Duodenal mucosa (tissue), 2 donors: ENCODE data around the gene RAD51AP1.
A peak's percentile ranks its signal among the peaks of the same experiment; 100 is the strongest.

Source experiments
- H3K27ac ChIP-seq: one replicate; pipeline ENCODE4 v1.7.0; 2013; ENCODE audit warnings: low read depth, low read length
- H3K27me3 ChIP-seq, 2 donors: one replicate each; pipeline ENCODE4 v1.7.0; 2013; ENCODE audit warnings: low read length in 2 of 2, control low read depth in 1 of 2; ENCODE audit not compliant: insufficient read depth in 2 of 2, control insufficient read depth in 1 of 2
- H3K36me3 ChIP-seq, 2 donors: one replicate each; pipeline ENCODE4 v1.7.0; 2013; ENCODE audit warnings: low read length in 2 of 2, control low read depth in 1 of 2; ENCODE audit not compliant: insufficient read depth in 2 of 2, control insufficient read depth in 1 of 2
- H3K4me1 ChIP-seq, 2 donors: one replicate each; pipeline ENCODE4 v1.7.0; 2013; ENCODE audit warnings: low read length in 2 of 2, control low read depth in 1 of 2; ENCODE audit not compliant: insufficient read depth in 2 of 2, control insufficient read depth in 1 of 2
- H3K4me3 ChIP-seq, 2 donors: one replicate each; pipeline ENCODE4 v1.7.0; 2013; ENCODE audit warnings: low read length in 2 of 2, low read depth in 1 of 2
- H3K9ac ChIP-seq, 2 donors: one replicate each; pipeline ENCODE4 v1.7.0; 2013; ENCODE audit warnings: low read length in 2 of 2, low read depth in 1 of 2
- H3K9me3 ChIP-seq, 2 donors: one replicate each; pipeline ENCODE4 v1.7.0; 2013; ENCODE audit warnings: low read length in 2 of 2, control low read depth in 1 of 2; ENCODE audit not compliant: control insufficient read depth in 1 of 2

Gene RAD51AP1

GRCh38 chr12:4545195-4545594 lies 6.5 kb downstream of the RAD51AP1 start:
- no peak overlapping the region for H3K9ac ChIP-seq
- no peaks in the 10 kb centered on the region for H3K36me3 ChIP-seq

GRCh38 chr12:4552191-4552590 lies 13.5 kb downstream of the RAD51AP1 start:
- Histone ChIP-seq H3K4me3 (no peak overlapping the region), H3K27ac (no peak overlapping the region), H3K36me3 (no peaks in the 10 kb centered on the region), H3K9me3 (no peaks in the 10 kb centered on the region), H3K27me3 (no peaks in the 10 kb centered on the region), H3K9ac (no peak overlapping the region), H3K4me1 (no peaks in the 10 kb centered on the region)

More at GRCh38 chr12:4545195-4545594, 6.5 kb downstream of the RAD51AP1 start:
- Histone ChIP-seq H3K9me3 (no peaks in the 10 kb centered on the region), H3K27me3 (no peaks in the 10 kb centered on the region), H3K27ac (no peak overlapping the region), H3K4me3 (no peak overlapping the region), H3K4me1 (no peaks in the 10 kb centered on the region)

- Histone ChIP-seq H3K27ac (no peak overlapping the region), H3K4me3 (no peak overlapping the region), H3K9me3 (no peaks in the 10 kb centered on the region), H3K9ac (no peak overlapping the region), H3K4me1 (no peaks in the 10 kb centered on the region), H3K36me3 (no peaks in the 10 kb centered on the region), H3K27me3 (no peaks in the 10 kb centered on the region)
Measured at GRCh38 chr12:4553943-4554342, 15.3 kb downstream of the RAD51AP1 start.

DNA sequence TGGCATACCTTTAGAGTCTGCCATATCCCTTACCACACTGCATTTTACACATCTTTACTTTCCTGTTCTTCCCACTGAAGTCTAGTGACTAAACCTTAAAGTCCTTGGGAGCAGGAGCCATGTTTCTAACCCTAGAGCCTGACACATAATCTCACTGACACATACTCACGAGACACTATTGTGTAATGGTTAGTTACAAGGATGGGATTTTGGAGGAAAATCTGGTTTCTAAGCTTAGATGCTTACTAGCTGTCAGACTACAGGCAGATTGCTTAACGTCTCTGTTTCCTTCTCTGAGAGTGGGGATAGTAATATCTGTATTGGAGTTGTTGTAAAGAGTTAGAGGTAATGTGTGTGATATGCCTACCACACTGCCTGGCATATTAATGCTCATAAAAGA lies 17.1 kb downstream of the RAD51AP1 start:
- Histone ChIP-seq H3K27ac (no peak overlapping the region), H3K9me3 (no peaks in the 10 kb centered on the region), H3K9ac (no peak overlapping the region), H3K4me1 (no peaks in the 10 kb centered on the region), H3K4me3 (no peak overlapping the region), H3K27me3 (no peaks in the 10 kb centered on the region), H3K36me3 (no peaks in the 10 kb centered on the region)

GRCh38 chr12:4556735-4557530 lies 18.2 kb downstream of the RAD51AP1 start:
- no peak overlapping the region for H3K4me3 ChIP-seq
- H3K36me3 ChIP-seq = no peaks in the 10 kb centered on the region
- H3K4me1 ChIP-seq = peaks cover 4% of the 10 kb centered on the region in 2 donors
- H3K9me3 ChIP-seq = no peaks in the 10 kb centered on the region
- no peak overlapping the region for H3K27ac ChIP-seq
- no peaks in the 10 kb centered on the region for H3K27me3 ChIP-seq
- no peak overlapping the region for H3K9ac ChIP-seq

GRCh38 chr12:4557586-4557985 lies 18.9 kb downstream of the RAD51AP1 start:
- Histone ChIP-seq H3K4me1 (peaks cover 7 to 10% of the 10 kb centered on the region in 2 donors), H3K36me3 (no peaks in the 10 kb centered on the region), H3K4me3 (no peak overlapping the region), H3K9ac (no peak overlapping the region), H3K27ac (no peak overlapping the region), H3K9me3 (no peaks in the 10 kb centered on the region), H3K27me3 (no peaks in the 10 kb centered on the region)

GRCh38 chr12:4558171-4558570 lies 19.5 kb downstream of the RAD51AP1 start:
- Histone ChIP-seq H3K9me3 (no peaks in the 10 kb centered on the region), H3K27me3 (no peaks in the 10 kb centered on the region), H3K27ac (no peak overlapping the region), H3K4me3 (no peak overlapping the region), H3K9ac (no peak overlapping the region), H3K4me1 (peaks cover 7 to 11% of the 10 kb centered on the region in 2 donors), H3K36me3 (no peaks in the 10 kb centered on the region)

- no peaks in the 10 kb centered on the region for H3K9me3 ChIP-seq
- H3K36me3 ChIP-seq = no peaks in the 10 kb centered on the region
- no peaks in the 10 kb centered on the region for H3K27me3 ChIP-seq
- H3K4me3 ChIP-seq = peak within 1 kb of the TSS; percentile 66 to 71
- H3K4me1 ChIP-seq = peaks cover 11 to 13% of the 10 kb centered on the region in 2 donors
- H3K9ac ChIP-seq = peak within 1 kb of the TSS in 1 of 2 donors; percentile 10
- no peak within 1 kb of the TSS for H3K27ac ChIP-seq
Measured at GRCh38 chr12:4562034-4562657, 23.5 kb downstream of the RAD51AP1 start, which contains the start of gene DYRK4. DYRK4 (plus strand) TSS chr12:4562208; CDS start chr12:4562246, 38 bp downstream.

DNA sequence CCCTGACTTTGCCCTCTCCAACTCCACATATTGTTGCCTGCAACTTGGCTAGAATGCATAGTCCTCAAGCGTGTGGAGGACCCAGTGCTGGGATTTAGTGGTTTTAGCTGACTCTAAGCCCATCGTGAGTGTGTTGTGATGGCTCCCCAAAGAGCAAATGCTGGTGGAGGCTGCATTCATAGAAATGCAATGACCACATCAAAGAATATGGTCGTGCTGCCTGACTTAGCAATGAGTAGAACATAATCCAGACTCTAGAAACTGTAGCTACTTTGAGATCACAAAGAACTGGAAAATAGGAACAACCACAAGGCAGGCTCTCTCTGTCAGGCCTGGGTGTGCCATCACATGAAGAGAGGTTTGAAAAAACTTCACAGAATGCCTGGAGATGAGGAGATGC lies 24.6 kb downstream of the RAD51AP1 start:
- Histone ChIP-seq H3K4me1 (peaks cover 11 to 13% of the 10 kb centered on the region in 2 donors), H3K36me3 (no peaks in the 10 kb centered on the region), H3K27me3 (no peaks in the 10 kb centered on the region), H3K9me3 (no peaks in the 10 kb centered on the region), H3K9ac (no peak overlapping the region), H3K27ac (no peak overlapping the region), H3K4me3 (no peak overlapping the region)

GRCh38 chr12:4564818-4565217 lies 26.1 kb downstream of the RAD51AP1 start:
- H3K4me3 ChIP-seq = no peak overlapping the region
- H3K9me3 ChIP-seq = no peaks in the 10 kb centered on the region
- peaks cover 11 to 13% of the 10 kb centered on the region in 2 donors for H3K4me1 ChIP-seq
- no peak overlapping the region for H3K27ac ChIP-seq
- H3K9ac ChIP-seq = peak overlapping the region in 1 of 2 donors; percentile 1
- no peaks in the 10 kb centered on the region for H3K36me3 ChIP-seq
- no peaks in the 10 kb centered on the region for H3K27me3 ChIP-seq
